B cell (primary cell): ENCODE data around the gene KDELR3. TPM values are rescaled to one million over a fixed set of nuclear protein-coding genes. Genes with fewer than 3 reads are reported as not detected.

Experiments used
- ATAC-seq: fragments of 200-7000 bp; cut with Tn5 transposase; one replicate; pipeline ENCODE4 v1.10.0; 2021; ENCODE audit warnings: low read depth, mild to moderate bottlenecking, moderate number of reproducible peaks, moderate library complexity
- CTCF ChIA-PET: fragments of 350-600 bp; sonication (Branson Sonifier 250); formaldehyde crosslinking; loops from one replicate; lab custom pipeline; 2021; ENCODE audit warnings: antibody characterized with exemption, inconsistent platforms; lab: Charles Lee
- POLR2A ChIA-PET: fragments of 350-600 bp; sonication (Branson Sonifier 250); formaldehyde crosslinking; loops from one replicate; lab custom pipeline; 2021; ENCODE audit warnings: antibody characterized with exemption; lab: Charles Lee
- DNase-seq: peaks from one replicate; pipeline ENCODE4 v3.0.0; 2013
- H2AFZ ChIP-seq: 2 replicates; pipeline ENCODE4 v1.6.1; 2012; ENCODE audit warnings: mild to moderate bottlenecking, low read depth, low read length; ENCODE audit not compliant: insufficient read depth, poor library complexity, severe bottlenecking
- H3K27ac ChIP-seq, 2 donors: 1 replicate in 1 of 2; 2 replicates in 1 of 2; pipeline ENCODE4 v1.5.1; 2012 to 2013; ENCODE audit warnings: low read length in 2 of 2, mild to moderate bottlenecking in 2 of 2, moderate library complexity in 1 of 2
- H3K27me3 ChIP-seq, 4 experiments: fragments of 200-600 bp in 1 of 4; sonication (generic) in 1 of 4; replicated peaks in 1 of 4; 1 replicate in 2 of 4; 2 replicates in 2 of 4; pipeline versions ENCODE4 v1.6.1 to v1.7.0; 2013 to 2016; ENCODE audit warnings: low read length in 3 of 4, mild to moderate bottlenecking in 2 of 4, mixed read lengths in 1 of 4, moderate library complexity in 1 of 4; ENCODE audit not compliant: insufficient read depth in 4 of 4, control insufficient read depth in 3 of 4; ENCODE audit errors: control extremely low read depth in 1 of 4
- H3K36me3 ChIP-seq, 2 experiments: replicated peaks in 1 of 2; 1 replicate in 1 of 2; 2 replicates in 1 of 2; pipeline versions ENCODE4 v1.6.1 to v1.7.1; 2013; ENCODE audit warnings: low read length in 1 of 2; ENCODE audit not compliant: insufficient read depth in 2 of 2, control insufficient read depth in 1 of 2; ENCODE audit errors: control extremely low read depth in 1 of 2, extremely low read depth in 1 of 2
- H3K4me1 ChIP-seq, 2 donors: fragments of 200-600 bp in 1 of 2; sonication (generic) in 1 of 2; 1 replicate in 1 of 2; 2 replicates in 1 of 2; pipeline versions ENCODE4 v1.5.1 to v1.6.1; 2013 to 2017; ENCODE audit warnings: low read length in 2 of 2; ENCODE audit not compliant: control insufficient read depth in 2 of 2, insufficient read depth in 2 of 2
- H3K4me2 ChIP-seq: replicated peaks from 2 replicates; pipeline ENCODE3; 2012; ENCODE audit warnings: mild to moderate bottlenecking, low read depth, low read length; ENCODE audit not compliant: poor library complexity, severe bottlenecking
- H3K4me3 ChIP-seq, 5 experiments: fragments of 200-600 bp in 1 of 5; sonication (generic) in 1 of 5; 1 replicate in 3 of 5; 2 replicates in 2 of 5; pipeline versions ENCODE4 v1.5.1 to v1.7.0; 2011 to 2016; ENCODE audit warnings: low read length in 4 of 5, mild to moderate bottlenecking in 4 of 5, low read depth in 2 of 5, control low read depth in 1 of 5, moderate library complexity in 1 of 5; ENCODE audit not compliant: insufficient read depth in 1 of 5; ENCODE audit errors: control extremely low read depth in 1 of 5, extremely low read depth in 1 of 5
- H3K79me2 ChIP-seq: fragments of 200-600 bp; sonication (generic); one replicate; pipeline ENCODE4 v1.6.0; 2016; ENCODE audit warnings: low read length; ENCODE audit not compliant: control insufficient read depth, insufficient read depth
- H3K9ac ChIP-seq: fragments of 200-600 bp; sonication (generic); 2 replicates; pipeline ENCODE4 v1.6.1; 2017; ENCODE audit warnings: mild to moderate bottlenecking, low read length, moderate library complexity
- H3K9me3 ChIP-seq, 3 donors: one replicate each; pipeline versions ENCODE4 v1.6.1 to v1.7.1; 2013; ENCODE audit warnings: low read length in 2 of 3; ENCODE audit not compliant: control insufficient read depth in 2 of 3, insufficient read depth in 1 of 3; ENCODE audit errors: control extremely low read depth in 1 of 3
- H4K20me1 ChIP-seq: 2 replicates; pipeline ENCODE4 v1.6.0; 2012; ENCODE audit warnings: mild to moderate bottlenecking, low read length; ENCODE audit not compliant: insufficient read depth, control insufficient read depth, poor library complexity, severe bottlenecking
- H3K27ac Mint-ChIP-seq: one replicate; pipeline ENCODE4 v1.8.0; 2021; ENCODE audit warnings: mixed read lengths
- H3K27me3 Mint-ChIP-seq: one replicate; pipeline ENCODE4 v1.8.0; 2021; ENCODE audit warnings: mixed read lengths
- H3K4me1 Mint-ChIP-seq: one replicate; pipeline ENCODE4 v1.8.0; 2021; ENCODE audit warnings: mixed read lengths
- H3K4me3 Mint-ChIP-seq: one replicate; pipeline ENCODE4 v1.8.0; 2021; ENCODE audit warnings: mixed read lengths
- H3K9me3 Mint-ChIP-seq: one replicate; pipeline ENCODE4 v1.8.0; 2022; ENCODE audit warnings: mixed read lengths; ENCODE audit not compliant: insufficient read depth
- EZH2 ChIP-seq: IDR thresholded peaks from 2 replicates; pipeline ENCODE4 v1.6.1; 2012; ENCODE audit warnings: borderline replicate concordance, low read depth, mild to moderate bottlenecking, moderate library complexity, low read length; ENCODE audit not compliant: insufficient read depth, poor library complexity, severe bottlenecking
- WGBS: methylation state at CpG from one replicate; pipeline ENCODE4 v1.1.5; 2013; ENCODE audit warnings: missing lambda C conversion rate; ENCODE audit not compliant: insufficient coverage; 5-methylcytosine and 5-hydroxymethylcytosine counted together
- intact Hi-C: fragments of 100-400 bp; cut with micrococcal nuclease; formaldehyde crosslinking; loops from one replicate; pipeline ENCODE4 v1.10.0; 2022
- polyA plus RNA-seq: library from polyadenylated mRNA; depleted of rRNA; stranded (reverse); fragments of >200 nt; gene quantifications from 2 replicates; pipeline ENCODE4 v1.2.3, GENCODE V29; 2012
- total RNA-seq, 2 donors: library from RNA; stranded (reverse); fragments of 120-200 nt in 1 of 2; gene quantifications; 1 replicate in 1 of 2; 2 replicates in 1 of 2; pipeline versions ENCODE4 v1.2.3 to v1.2.4, GENCODE V29; 2013 to 2022
- TF ChIP-seq, protein P1 (sequence below): fragments of 200-600 bp; IDR thresholded peaks from one replicate; pipeline ENCODE4 v1.8.0; 2022; ENCODE audit warnings: antibody characterized with exemption, mild to moderate bottlenecking

Gene KDELR3
- total and polyA plus RNA-seq, 2 donors (not counting 1 experiment from before 2014, with no cell fraction given) = not detected

DNA sequence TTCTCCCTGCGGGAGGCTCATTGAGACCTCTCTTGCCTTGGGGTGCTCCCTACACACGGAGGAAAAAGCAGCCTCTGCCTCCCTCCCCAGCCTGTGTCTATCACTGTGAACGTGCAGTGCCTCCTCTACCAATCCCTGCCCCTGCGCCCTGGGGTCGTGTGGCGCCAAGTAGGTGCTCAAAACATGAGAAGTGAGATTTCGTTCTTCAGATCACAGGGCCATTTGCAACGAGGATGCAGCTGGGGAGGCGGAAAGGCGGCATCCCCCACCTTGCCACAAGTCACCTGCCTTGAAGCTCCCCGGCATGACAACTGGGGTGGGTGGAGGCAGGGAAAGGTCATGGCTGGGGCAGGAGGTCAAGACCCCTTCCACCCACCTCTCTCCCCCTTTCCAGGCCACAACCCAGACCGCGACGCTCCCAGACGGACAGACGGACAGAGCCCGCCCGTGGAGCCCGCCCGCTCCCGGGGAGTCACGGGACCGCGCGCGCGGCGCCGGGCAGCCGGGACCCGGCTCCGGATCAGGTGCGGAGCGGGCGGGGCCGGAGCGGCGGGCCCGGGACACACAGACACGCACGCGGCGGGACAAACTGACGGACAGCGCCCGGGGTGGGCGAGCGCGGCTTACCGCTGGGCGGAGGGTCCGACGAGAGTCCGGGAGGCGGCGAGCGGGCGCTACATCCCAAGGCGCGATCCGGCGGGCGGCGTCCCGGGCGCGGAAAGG is 13.4 kb upstream of the KDELR3 start:
- CTCF ChIA-PET = no interaction called here
- Mint-ChIP-seq H3K27me3 (peaks cover 71% of the 10 kb centered on the region), H3K4me3 (peak overlapping the region; percentile 89), H3K4me1 (peaks cover 17% of the 10 kb centered on the region), H3K9me3 (no peaks in the 10 kb centered on the region), H3K27ac (no peak overlapping the region)
- Histone ChIP-seq H3K79me2 (no peaks in the 10 kb centered on the region), H3K9ac (peak overlapping the region; percentile 57), H3K4me2 (peak overlapping the region; percentile 93), H3K4me1 (peaks cover 12 to 33% of the 10 kb centered on the region in 2 donors), H3K27ac (no peak overlapping the region), H3K9me3 (peaks cover 0 to 9% (median 0%) of the 10 kb centered on the region in 3 donors), H3K27me3 (peaks cover 0 to 59% (median 36%) of the 10 kb centered on the region in 4 experiments), H2AFZ (no peak overlapping the region), H3K4me3 (peak overlapping the region in 3 of 5 experiments; percentile 36 to 51 (median 43)), H4K20me1 (no peaks in the 10 kb centered on the region), H3K36me3 (no peaks in the 10 kb centered on the region)
- POLR2A ChIA-PET = no interaction called here
- peak; percentile 52 for ATAC-seq
- TF ChIP-seq, protein P1, sequence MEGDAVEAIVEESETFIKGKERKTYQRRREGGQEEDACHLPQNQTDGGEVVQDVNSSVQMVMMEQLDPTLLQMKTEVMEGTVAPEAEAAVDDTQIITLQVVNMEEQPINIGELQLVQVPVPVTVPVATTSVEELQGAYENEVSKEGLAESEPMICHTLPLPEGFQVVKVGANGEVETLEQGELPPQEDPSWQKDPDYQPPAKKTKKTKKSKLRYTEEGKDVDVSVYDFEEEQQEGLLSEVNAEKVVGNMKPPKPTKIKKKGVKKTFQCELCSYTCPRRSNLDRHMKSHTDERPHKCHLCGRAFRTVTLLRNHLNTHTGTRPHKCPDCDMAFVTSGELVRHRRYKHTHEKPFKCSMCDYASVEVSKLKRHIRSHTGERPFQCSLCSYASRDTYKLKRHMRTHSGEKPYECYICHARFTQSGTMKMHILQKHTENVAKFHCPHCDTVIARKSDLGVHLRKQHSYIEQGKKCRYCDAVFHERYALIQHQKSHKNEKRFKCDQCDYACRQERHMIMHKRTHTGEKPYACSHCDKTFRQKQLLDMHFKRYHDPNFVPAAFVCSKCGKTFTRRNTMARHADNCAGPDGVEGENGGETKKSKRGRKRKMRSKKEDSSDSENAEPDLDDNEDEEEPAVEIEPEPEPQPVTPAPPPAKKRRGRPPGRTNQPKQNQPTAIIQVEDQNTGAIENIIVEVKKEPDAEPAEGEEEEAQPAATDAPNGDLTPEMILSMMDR = no peak
- no peak for TF ChIP-seq EZH2
- peak; percentile 72 for DNase-seq
- WGBS = 2% methylated on average over 61 of the region's 67 CpGs
- intact Hi-C loops = no loop called here

DNA sequence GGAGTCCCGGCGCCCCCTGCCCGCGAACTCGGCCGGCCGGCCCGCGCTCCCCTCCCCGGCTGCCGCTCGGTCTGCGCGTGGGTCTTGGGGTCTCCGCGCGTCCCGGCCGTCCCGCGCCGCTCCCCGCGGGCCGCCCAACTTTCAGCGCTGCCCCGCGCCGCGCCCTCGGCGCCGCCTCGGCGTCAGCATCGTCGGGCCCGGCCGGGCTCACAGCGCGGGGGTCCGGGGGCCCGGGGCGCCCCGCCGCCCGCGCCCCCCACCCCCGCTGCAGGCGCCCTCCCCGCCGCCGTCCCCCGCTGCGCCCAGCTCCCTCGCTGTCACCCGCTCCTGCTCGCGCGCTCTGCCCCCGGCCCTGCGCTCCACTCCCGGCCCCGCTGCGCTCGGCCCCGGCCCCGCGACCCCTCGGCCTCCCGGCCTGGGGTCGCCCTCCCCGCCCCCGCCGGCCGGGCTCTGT is 12.8 kb upstream of the KDELR3 start, which contains the start of gene KCNJ4:
TSS of gene KCNJ4 (minus strand) at position 124 of the 454 bp plus-strand sequence. CDS start 27,067 bp downstream, outside the sequence.
- peaks cover 12 to 33% of the 10 kb centered on the region in 2 donors for H3K4me1 ChIP-seq
- no peaks in the 10 kb centered on the region for H3K79me2 ChIP-seq
- 1% methylated on average over 76 of the region's 76 CpGs for WGBS
- peaks cover 17% of the 10 kb centered on the region for H3K4me1 Mint-ChIP-seq
- peaks cover 0 to 63% (median 36%) of the 10 kb centered on the region in 4 experiments for H3K27me3 ChIP-seq
- H3K27ac ChIP-seq = no peak within 1 kb of the TSS
- peak within 1 kb of the TSS; percentile 62 for H2AFZ ChIP-seq
- peak within 1 kb of the TSS in 3 of 5 experiments; percentile 36 to 57 (median 43) for H3K4me3 ChIP-seq
- intact Hi-C loops = no loop called here
- ChIA-PET POLR2A (no interaction called here), CTCF (no interaction called here)
- TF ChIP-seq, protein P1 = no peak
- no peak for TF ChIP-seq EZH2
- H3K27ac Mint-ChIP-seq = no peak within 1 kb of the TSS
- peak within 1 kb of the TSS; percentile 89 for H3K4me3 Mint-ChIP-seq
- DNase-seq (no peak), ATAC-seq (peak; percentile 28)
- no peaks in the 10 kb centered on the region for H4K20me1 ChIP-seq
- H3K27me3 Mint-ChIP-seq = peaks cover 66% of the 10 kb centered on the region
- H3K9ac ChIP-seq = peak within 1 kb of the TSS; percentile 57
- no peaks in the 10 kb centered on the region for H3K36me3 ChIP-seq
- H3K4me2 ChIP-seq = peak within 1 kb of the TSS; percentile 93
- H3K9me3 ChIP-seq = peaks cover 0 to 9% (median 0%) of the 10 kb centered on the region in 3 donors
- H3K9me3 Mint-ChIP-seq = no peaks in the 10 kb centered on the region
